ENCODE measurements around the gene INSM2. TPM values are rescaled to one million over a fixed set of nuclear protein-coding genes. Genes with fewer than 3 reads are reported as not detected.

The INSM2 gene
- total RNA-seq, 1 donor from 2014 or later = not detected

DNA sequence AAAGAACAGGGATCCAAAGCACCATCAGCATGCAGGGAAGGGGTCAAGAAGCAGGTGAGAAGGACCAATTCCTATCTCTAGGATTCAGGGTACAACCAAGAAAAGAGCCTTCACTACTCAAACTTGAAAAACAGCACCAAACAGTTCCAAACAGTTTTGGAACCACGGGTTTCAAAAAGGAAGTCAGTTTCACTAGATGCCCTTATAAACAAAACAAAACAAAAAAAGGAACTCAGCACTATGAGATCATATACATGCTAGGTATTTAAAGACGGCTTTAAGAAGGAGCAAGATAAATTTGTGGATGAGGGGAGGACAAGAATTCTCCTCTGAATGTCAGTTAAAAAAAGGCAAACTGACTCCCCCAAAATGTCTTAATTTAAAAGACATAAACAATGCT, 6.0 kb downstream of the INSM2 start:
- TF ChIP-seq, protein P1, sequence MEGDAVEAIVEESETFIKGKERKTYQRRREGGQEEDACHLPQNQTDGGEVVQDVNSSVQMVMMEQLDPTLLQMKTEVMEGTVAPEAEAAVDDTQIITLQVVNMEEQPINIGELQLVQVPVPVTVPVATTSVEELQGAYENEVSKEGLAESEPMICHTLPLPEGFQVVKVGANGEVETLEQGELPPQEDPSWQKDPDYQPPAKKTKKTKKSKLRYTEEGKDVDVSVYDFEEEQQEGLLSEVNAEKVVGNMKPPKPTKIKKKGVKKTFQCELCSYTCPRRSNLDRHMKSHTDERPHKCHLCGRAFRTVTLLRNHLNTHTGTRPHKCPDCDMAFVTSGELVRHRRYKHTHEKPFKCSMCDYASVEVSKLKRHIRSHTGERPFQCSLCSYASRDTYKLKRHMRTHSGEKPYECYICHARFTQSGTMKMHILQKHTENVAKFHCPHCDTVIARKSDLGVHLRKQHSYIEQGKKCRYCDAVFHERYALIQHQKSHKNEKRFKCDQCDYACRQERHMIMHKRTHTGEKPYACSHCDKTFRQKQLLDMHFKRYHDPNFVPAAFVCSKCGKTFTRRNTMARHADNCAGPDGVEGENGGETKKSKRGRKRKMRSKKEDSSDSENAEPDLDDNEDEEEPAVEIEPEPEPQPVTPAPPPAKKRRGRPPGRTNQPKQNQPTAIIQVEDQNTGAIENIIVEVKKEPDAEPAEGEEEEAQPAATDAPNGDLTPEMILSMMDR (IDR thresholded peaks at IDR 0.05) = no peak
- Mint-ChIP-seq H3K36me3 (ENCODE audit: low read depth) (peaks cover 18% of the 10 kb centered on the region), H3K4me1 (peaks cover 10% of the 10 kb centered on the region), H3K27ac (no peak overlapping the region), H3K9me3 (no peaks in the 10 kb centered on the region), H3K4me3 (no peak overlapping the region), H3K27me3 (peaks cover 12% of the 10 kb centered on the region)
- ATAC-seq (ENCODE audit: low read depth) (no peak), DNase-seq (no peak)
- POLR2A ChIA-PET = no interaction called here
- intact Hi-C loops (cut with micrococcal nuclease) = loop anchor here (10.0 kb wide), 3 partner anchors 145 to 495 kb away; partner anchors contain the start of genes FAM177A1 and RALGAPA1
- CTCF ChIA-PET = no interaction called here

DNA sequence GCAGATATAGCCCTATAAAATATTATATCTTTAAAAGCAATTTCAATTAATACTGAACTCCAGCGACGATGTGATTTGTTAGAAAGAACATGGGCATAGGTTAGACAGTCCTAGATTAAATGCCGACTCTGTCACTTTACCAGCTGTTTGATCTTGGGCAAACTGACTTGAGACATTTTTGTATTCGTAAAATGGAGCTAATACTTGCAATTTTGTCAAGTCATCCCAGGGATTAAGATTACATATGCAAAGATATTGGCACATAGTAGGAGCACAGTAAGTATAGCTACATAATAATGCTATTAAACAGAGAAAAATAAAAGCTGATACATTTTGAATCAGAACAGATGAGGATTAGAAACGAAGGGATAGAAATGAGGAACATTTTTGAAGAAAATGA, 9.0 kb downstream of the INSM2 start:
- no peaks in the 10 kb centered on the region for H3K9me3 Mint-ChIP-seq
- H3K27ac Mint-ChIP-seq = no peak overlapping the region
- no peaks in the 10 kb centered on the region for H3K27me3 Mint-ChIP-seq
- DNase-seq (no peak), ATAC-seq (ENCODE audit: low read depth) (no peak)
- no peak overlapping the region for H3K4me3 Mint-ChIP-seq
- POLR2A ChIA-PET = no interaction called here
- CTCF ChIA-PET = no interaction called here
- H3K36me3 Mint-ChIP-seq (ENCODE audit: low read depth) = peaks cover 17% of the 10 kb centered on the region
- intact Hi-C loops (cut with micrococcal nuclease) = no loop called here
- TF ChIP-seq, protein P1 (IDR thresholded peaks at IDR 0.05) = no peak
- peaks cover 5% of the 10 kb centered on the region for H3K4me1 Mint-ChIP-seq

DNA sequence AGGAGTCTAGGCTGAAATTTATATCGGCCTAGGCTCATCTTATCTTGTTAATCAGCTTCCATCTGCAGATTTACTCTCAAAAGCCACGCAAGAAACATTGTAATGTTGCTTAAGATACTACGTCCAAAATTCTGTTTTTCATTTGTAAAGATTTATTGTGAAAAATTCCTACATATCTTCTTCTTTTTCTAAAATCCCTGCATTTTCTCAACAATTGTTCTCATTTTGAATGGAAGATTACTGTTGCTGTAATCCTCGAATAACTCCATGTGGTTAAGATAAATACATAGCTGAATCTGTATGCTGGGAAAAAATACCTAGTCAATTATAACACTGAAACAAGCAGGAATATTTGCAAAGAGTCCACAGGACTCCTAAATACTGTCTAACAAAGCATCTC, 15.6 kb downstream of the INSM2 start:
- no peaks in the 10 kb centered on the region for H3K9me3 Mint-ChIP-seq
- ChIA-PET CTCF (no interaction called here), POLR2A (no interaction called here)
- DNase-seq (no peak), ATAC-seq (ENCODE audit: low read depth) (no peak)
- peaks cover 12% of the 10 kb centered on the region for H3K36me3 Mint-ChIP-seq (ENCODE audit: low read depth)
- H3K4me1 Mint-ChIP-seq = no peaks in the 10 kb centered on the region
- no peaks in the 10 kb centered on the region for H3K27me3 Mint-ChIP-seq
- no peak overlapping the region for H3K4me3 Mint-ChIP-seq
- TF ChIP-seq, protein P1 (IDR thresholded peaks at IDR 0.05) = no peak
- intact Hi-C loops (cut with micrococcal nuclease) = no loop called here
- H3K27ac Mint-ChIP-seq = no peak overlapping the region

DNA sequence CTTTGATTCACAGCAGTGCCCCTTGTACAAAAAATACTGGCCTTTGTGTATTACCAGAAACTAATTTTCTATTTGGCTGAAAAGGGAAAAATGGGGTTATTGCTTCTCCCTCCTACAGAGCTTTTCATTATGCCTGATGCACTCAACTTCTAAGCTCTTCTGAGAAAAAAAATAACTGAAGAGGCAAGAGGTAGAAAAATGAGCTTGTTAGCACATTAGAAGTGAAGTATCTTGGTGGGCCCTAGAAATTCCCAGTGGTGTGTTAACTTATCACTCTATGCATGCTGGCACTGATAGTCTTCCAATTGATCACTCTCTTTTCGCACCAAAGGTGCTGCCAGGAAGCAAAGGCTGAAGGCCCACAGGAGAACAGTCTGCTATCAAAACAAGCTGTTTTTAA, 17.1 kb downstream of the INSM2 start:
- POLR2A ChIA-PET = no interaction called here
- Mint-ChIP-seq H3K27me3 (no peaks in the 10 kb centered on the region), H3K27ac (no peak overlapping the region), H3K36me3 (ENCODE audit: low read depth) (peaks cover 12% of the 10 kb centered on the region), H3K4me3 (no peak overlapping the region), H3K9me3 (no peaks in the 10 kb centered on the region), H3K4me1 (no peaks in the 10 kb centered on the region)
- TF ChIP-seq, protein P1 (IDR thresholded peaks at IDR 0.05) = no peak
- DNase-seq (no peak), ATAC-seq (ENCODE audit: low read depth) (no peak)
- intact Hi-C loops (cut with micrococcal nuclease) = no loop called here
- CTCF ChIA-PET = no interaction called here

DNA sequence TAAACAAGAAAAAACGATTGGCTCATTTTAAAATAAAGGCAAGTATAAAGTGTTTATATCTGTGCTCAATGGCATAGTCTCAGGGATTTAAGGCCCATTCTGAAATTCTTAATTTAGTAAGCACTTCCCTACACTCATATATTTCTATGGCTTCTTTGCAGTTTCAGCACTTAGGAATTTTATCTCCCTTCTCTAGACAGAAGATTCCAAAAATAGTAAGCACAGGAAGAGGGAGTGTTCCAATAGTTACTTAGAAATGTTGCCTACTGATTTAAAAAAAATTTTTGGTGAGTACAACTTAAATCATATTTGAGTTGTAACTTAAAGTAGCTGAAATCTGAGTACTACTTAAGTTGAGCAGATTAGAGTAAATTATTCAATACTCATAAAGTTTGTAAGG, 19.8 kb downstream of the INSM2 start:
- CTCF ChIA-PET = no interaction called here
- no peak overlapping the region for H3K27ac Mint-ChIP-seq
- POLR2A ChIA-PET = no interaction called here
- no peak for ATAC-seq (ENCODE audit: low read depth)
- TF ChIP-seq, protein P1 (IDR thresholded peaks at IDR 0.05) = no peak
- H3K4me3 Mint-ChIP-seq = no peak overlapping the region
- DNase-seq = no peak
- intact Hi-C loops (cut with micrococcal nuclease) = no loop called here
- H3K4me1 Mint-ChIP-seq = no peaks in the 10 kb centered on the region
- H3K9me3 Mint-ChIP-seq = no peaks in the 10 kb centered on the region
- H3K36me3 Mint-ChIP-seq (ENCODE audit: low read depth) = peaks cover 6% of the 10 kb centered on the region
- no peaks in the 10 kb centered on the region for H3K27me3 Mint-ChIP-seq

Data from activated B cell treated with CpG ODN at 0.5 μM for 24 hours (primary cell).